NB4 (cell line): ENCODE data around the gene WWP2.
"Not testable (repeated sequence)": the region's sequence is repeated elsewhere in the genome, so short reads cannot be mapped to it uniquely, and the experiment has no call there.

ENCODE experiments used
- DNase-seq: peaks from one replicate; pipeline ENCODE4 v3.0.0; 2010; ENCODE audit warnings: low read depth
- H3K4me3 ChIP-seq: one replicate; pipeline ENCODE4 v1.5.1; 2011; ENCODE audit warnings: mild to moderate bottlenecking, low read depth, low read length, moderate library complexity
- MYC ChIP-seq: IDR thresholded peaks from 2 replicates; pipeline ENCODE4 v1.6.1; 2011; ENCODE audit warnings: low read depth, low read length
- POLR2A ChIP-seq: IDR thresholded peaks from 2 replicates; pipeline ENCODE4 v1.6.1; 2011; ENCODE audit warnings: mild to moderate bottlenecking; ENCODE audit not compliant: insufficient read length; ENCODE audit errors: extremely low read depth
- TF ChIP-seq, protein P1 (sequence below): IDR thresholded peaks from one replicate; pipeline ENCODE4 v1.5.1; 2012; ENCODE audit warnings: low read depth, low read length
- TF ChIP-seq, protein P2 (sequence below): IDR thresholded peaks from 2 replicates; pipeline ENCODE4 v1.6.1; 2011; ENCODE audit warnings: low read depth, low read length

Gene WWP2

DNA sequence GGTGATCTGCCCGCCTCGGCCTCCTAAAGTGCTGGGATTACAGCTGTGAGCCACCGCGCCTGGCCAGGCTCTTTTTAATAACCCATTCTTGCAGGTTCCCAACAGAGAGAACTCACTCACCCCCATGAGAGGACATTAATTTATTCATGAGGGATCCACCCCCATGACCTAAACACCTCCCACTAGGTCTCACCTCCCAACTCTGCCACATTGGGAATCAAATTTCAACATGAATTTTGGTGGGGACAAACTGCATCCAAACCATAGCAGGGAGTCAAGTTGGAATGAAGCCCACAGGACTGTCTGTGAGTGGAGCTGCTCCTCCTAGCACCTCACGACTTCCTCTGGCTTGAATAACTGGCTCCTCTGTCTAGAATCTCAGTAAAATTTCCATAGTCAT lies 85.5 kb downstream of the WWP2 start:
- H3K4me3 ChIP-seq, result no peak overlapping the region
- no peak for DNase-seq
- TF ChIP-seq MYC, result no peak

DNA sequence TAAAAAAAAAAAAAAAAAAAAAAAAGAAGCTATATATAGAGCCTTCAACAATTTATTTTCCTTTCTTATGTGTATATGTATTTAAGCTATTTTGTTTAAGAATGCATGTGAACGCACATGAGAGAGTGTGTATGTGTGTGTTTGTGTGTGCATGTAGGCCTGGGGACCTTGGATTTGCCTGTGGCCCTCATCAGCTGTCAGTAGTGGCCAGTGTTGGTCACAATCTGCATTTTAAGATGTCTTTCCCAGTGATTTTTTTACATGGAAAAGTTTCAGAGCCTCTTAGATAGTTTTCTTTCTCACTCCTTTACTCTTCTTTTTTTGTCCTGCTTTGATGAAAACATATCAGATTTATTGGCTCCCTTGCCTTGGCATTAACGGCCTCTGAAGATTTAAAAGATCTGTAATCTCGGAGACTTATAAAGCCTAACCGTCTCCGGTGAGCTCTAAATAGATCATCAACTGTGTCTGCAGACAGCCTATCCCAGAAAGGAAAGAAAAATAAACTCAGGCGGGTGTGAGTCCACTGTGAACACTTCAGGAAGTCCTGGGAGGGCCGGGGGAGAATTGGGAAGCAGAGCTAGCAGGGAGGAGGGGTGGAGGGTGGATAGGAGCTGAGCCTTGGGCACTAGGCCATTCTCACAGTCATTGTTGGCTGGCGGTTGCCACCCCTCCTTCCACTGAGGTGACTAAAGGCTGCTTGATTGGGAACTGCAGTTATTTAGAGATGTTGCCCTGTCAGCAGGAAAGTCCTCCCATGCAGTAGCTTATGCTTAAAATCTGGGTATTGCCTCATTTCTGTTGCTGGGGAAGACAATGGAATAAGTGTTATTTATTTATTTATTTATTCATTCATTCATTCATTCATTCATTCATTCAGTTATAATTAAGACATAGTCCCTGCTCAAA lies 86.8 kb downstream of the WWP2 start:
- no peak for DNase-seq
- TF ChIP-seq POLR2A, result no peak
- TF ChIP-seq, protein P1, sequence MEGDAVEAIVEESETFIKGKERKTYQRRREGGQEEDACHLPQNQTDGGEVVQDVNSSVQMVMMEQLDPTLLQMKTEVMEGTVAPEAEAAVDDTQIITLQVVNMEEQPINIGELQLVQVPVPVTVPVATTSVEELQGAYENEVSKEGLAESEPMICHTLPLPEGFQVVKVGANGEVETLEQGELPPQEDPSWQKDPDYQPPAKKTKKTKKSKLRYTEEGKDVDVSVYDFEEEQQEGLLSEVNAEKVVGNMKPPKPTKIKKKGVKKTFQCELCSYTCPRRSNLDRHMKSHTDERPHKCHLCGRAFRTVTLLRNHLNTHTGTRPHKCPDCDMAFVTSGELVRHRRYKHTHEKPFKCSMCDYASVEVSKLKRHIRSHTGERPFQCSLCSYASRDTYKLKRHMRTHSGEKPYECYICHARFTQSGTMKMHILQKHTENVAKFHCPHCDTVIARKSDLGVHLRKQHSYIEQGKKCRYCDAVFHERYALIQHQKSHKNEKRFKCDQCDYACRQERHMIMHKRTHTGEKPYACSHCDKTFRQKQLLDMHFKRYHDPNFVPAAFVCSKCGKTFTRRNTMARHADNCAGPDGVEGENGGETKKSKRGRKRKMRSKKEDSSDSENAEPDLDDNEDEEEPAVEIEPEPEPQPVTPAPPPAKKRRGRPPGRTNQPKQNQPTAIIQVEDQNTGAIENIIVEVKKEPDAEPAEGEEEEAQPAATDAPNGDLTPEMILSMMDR, result no peak
- no peak for TF ChIP-seq MYC
- TF ChIP-seq, protein P2, sequence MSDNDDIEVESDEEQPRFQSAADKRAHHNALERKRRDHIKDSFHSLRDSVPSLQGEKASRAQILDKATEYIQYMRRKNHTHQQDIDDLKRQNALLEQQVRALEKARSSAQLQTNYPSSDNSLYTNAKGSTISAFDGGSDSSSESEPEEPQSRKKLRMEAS, result no peak
- no peak overlapping the region for H3K4me3 ChIP-seq

DNA sequence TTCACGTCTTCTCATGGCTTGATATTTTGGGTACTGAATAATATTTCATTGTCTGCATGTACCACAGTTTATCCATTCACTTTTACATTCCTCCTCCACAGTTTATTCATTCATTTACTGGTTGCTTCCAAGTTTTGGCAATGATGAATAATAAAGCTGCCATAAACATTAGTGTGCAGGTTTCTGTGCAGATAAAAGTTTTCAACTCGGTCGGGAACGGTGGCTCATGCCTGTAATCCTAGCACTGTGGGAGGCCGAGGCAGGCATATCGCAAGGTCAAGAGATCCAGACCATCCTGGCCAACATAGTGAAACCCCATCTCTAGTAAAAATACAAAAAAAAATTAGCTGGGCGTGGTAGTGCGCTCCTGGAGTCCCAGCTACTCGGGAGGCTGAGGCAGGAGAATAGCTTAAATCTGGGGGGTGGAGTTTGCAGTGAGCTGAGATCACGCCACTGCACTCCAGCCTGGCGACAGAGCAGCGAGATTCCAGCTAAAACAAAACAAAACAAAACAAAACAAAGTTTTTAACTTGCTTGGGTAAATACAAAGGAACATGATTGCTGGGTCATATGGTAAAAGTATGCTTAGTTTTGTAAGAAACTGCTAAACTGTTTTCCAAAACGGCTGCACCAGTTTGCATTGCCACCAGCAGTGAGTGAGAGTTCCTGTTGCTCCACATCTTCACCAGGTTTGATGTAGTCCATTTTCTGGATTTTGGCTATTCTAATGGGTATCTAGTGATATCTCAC lies 89.5 kb downstream of the WWP2 start:
- TF ChIP-seq MYC (no peak), POLR2A (no peak)
- TF ChIP-seq, protein P2, result no peak
- TF ChIP-seq, protein P1, result no peak
- no peak overlapping the region for H3K4me3 ChIP-seq
- no peak for DNase-seq

DNA sequence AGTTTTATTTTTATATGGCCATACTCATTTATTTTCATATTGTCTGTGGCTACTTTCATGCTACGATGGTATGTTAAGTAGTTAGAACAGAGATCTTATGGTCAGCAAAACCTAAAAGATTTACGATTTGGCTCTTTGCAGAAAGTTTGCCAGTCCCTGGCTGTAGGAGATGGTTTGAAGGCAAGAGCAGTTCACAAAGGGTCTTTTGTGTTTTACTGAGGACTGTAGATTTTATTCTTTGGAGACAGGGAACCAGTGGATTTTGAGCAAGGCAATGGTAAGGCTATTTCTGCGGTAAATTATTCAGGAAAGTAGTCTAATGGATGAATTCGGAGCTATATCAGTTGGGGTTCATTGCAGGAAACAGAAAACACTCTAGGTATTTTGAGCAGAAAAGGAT lies 90.7 kb downstream of the WWP2 start:
- TF ChIP-seq, protein P2, result no peak
- TF ChIP-seq MYC (no peak), POLR2A (no peak)
- TF ChIP-seq, protein P1, result no peak
- H3K4me3 ChIP-seq, result no peak overlapping the region
- no peak for DNase-seq

DNA sequence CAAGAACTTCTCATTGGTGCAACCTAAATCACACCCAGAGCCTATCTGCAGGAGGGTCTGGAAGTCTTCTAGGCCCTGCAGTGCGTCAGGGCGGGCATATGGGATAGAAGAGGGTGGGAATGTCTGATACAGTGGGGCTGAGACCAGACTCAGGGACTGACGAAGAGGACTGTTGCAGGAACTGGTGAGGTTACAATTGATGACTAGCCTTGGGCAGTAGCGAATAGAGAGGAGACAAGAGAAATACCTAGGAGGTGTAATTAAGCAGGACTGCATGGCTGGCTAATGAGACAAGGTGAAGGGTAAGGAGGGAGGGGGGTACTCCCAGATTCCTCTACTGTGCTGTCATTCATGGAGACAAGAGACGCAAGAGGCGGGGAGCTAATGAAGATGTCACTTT lies 91.3 kb downstream of the WWP2 start:
- no peak overlapping the region for H3K4me3 ChIP-seq
- DNase-seq, result no peak
- TF ChIP-seq, protein P1, result no peak
- TF ChIP-seq, protein P2, result no peak
- TF ChIP-seq POLR2A (no peak), MYC (no peak)

DNA sequence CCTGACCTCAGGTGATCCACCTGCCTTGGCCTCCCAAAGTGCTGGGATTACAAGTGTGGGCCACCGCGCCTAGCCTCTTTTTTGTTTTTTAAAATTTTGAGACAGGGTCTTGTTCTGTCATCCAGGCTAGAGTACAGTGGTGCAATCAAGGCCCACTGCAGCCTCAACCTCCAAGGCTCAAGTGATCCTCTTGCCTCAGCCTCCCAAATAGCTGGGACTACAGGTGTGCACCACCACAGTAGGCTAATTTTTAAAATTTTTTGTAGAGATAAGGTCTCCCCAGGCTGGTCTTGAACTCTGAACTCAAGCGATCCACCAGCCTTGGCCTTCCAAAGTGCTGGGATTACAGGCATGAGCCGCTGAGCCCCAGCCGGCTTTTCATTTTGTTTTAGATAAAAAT lies 92.6 kb downstream of the WWP2 start:
- not testable (repeated sequence) for H3K4me3 ChIP-seq, DNase-seq

DNA sequence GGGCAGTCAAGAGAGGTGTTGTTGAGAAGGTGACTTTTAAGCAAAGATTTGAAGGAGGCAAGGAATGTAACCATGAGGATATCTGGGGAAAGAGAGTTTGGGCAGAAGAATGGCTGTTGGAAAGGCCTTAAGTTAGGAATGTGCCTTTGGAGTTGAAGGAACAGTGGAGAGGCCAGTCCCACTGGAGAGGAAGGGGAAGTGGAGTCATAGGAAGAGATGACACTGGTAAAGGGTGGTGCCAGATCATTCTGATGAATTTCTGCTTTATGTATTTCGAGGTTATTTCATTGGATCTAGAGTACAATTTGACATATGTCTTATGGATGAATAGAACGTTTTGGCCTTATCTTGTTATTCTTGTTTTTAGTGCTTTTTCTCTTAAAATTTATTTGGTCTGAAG lies 93.5 kb downstream of the WWP2 start:
- no peak overlapping the region for H3K4me3 ChIP-seq
- TF ChIP-seq, protein P1, result no peak
- no peak for TF ChIP-seq POLR2A
- TF ChIP-seq, protein P2, result no peak
- TF ChIP-seq MYC, result no peak
- DNase-seq, result no peak
